ENCODE measurements around the gene NGB. TPM values are rescaled to one million over a fixed set of nuclear protein-coding genes. Genes with fewer than 3 reads are reported as not detected.

Gene NGB
- polyA plus RNA-seq, 3 donors, result not detected

GRCh38 chr14:77256694-77257093 is 14.3 kb downstream of the NGB start:
- Histone ChIP-seq H3K9ac (ENCODE audit: insufficient read depth, low read length, poor library complexity, severe bottlenecking) (no peak overlapping the region), H3K4me1 (ENCODE audit: control insufficient read depth in 1 of 2, insufficient read depth in 2 of 2, low read length in 2 of 2) (no peaks in the 10 kb centered on the region), H3K79me2 (ENCODE audit: insufficient read depth, low read length) (no peaks in the 10 kb centered on the region), H2AFZ (ENCODE audit: insufficient read depth, low read depth, low read length, poor library complexity, severe bottlenecking) (no peak overlapping the region), H3K9me3 (replicated peaks in 1 of 2; ENCODE audit: control insufficient read depth in 1 of 2, insufficient read depth in 1 of 2, low read length in 2 of 2) (no peaks in the 10 kb centered on the region), H3K27ac (ENCODE audit: low read depth in 1 of 2, low read length in 2 of 2) (no peak overlapping the region), H3K36me3 (replicated peaks in 1 of 2; ENCODE audit: control insufficient read depth in 1 of 2, insufficient read depth in 2 of 2, low read length in 2 of 2) (no peaks in the 10 kb centered on the region), H3K4me3 (replicated peaks in 1 of 3; ENCODE audit: low read depth in 2 of 3, low read length in 3 of 3) (no peak overlapping the region), H4K20me1 (ENCODE audit: insufficient read depth, low read length) (no peaks in the 10 kb centered on the region), H3K27me3 (ENCODE audit: control insufficient read depth in 2 of 2, insufficient read depth in 2 of 2, low read length in 2 of 2) (no peaks in the 10 kb centered on the region), H3K4me2 (replicated peaks; ENCODE audit: extremely low read depth, low read length, poor library complexity, severe bottlenecking) (no peak overlapping the region)
- Mint-ChIP-seq H3K27ac (no peak overlapping the region), H3K9me3 (peaks cover 0 to 2% (median 0%) of the 10 kb centered on the region in 7 donors), H3K4me1 (peaks cover 2% of the 10 kb centered on the region), H3K27me3 (ENCODE audit: low read depth in 3 of 3) (peaks cover 6 to 16% (median 9%) of the 10 kb centered on the region in 3 donors), H3K4me3 (no peak overlapping the region), H3K36me3 (no peaks in the 10 kb centered on the region)
- no CpG with 5 or more reads among the region's 8 CpGs for WGBS (ENCODE audit: insufficient coverage)
- intact Hi-C loops (cut with micrococcal nuclease), result no loop called here
- DNase-seq, result no peak
- no peak for TF ChIP-seq CTCF (IDR thresholded peaks at IDR 0.05)

- H3K4me1 ChIP-seq (ENCODE audit: control insufficient read depth in 1 of 2, insufficient read depth in 2 of 2, low read length in 2 of 2), result no peaks in the 10 kb centered on the region
- no peak overlapping the region for H3K9ac ChIP-seq (ENCODE audit: insufficient read depth, low read length, poor library complexity, severe bottlenecking)
- intact Hi-C loops (cut with micrococcal nuclease), result no loop called here
- H3K4me1 Mint-ChIP-seq, result no peaks in the 10 kb centered on the region
- peaks cover 0 to 2% (median 0%) of the 10 kb centered on the region in 7 donors for H3K9me3 Mint-ChIP-seq
- H3K4me3 Mint-ChIP-seq, result no peak overlapping the region
- H3K27ac Mint-ChIP-seq, result no peak overlapping the region
- no peak overlapping the region for H3K27ac ChIP-seq (ENCODE audit: low read depth in 1 of 2, low read length in 2 of 2)
- H3K36me3 ChIP-seq (replicated peaks in 1 of 2; ENCODE audit: control insufficient read depth in 1 of 2, insufficient read depth in 2 of 2, low read length in 2 of 2), result peaks cover 0 to 2% of the 10 kb centered on the region in 2 donors
- H3K9me3 ChIP-seq (replicated peaks in 1 of 2; ENCODE audit: control insufficient read depth in 1 of 2, insufficient read depth in 1 of 2, low read length in 2 of 2), result no peaks in the 10 kb centered on the region
- H4K20me1 ChIP-seq (ENCODE audit: insufficient read depth, low read length), result no peaks in the 10 kb centered on the region
- WGBS (ENCODE audit: insufficient coverage), result 56% methylated on average over 17 of the region's 20 CpGs
- no peak for DNase-seq
- H3K27me3 ChIP-seq (ENCODE audit: control insufficient read depth in 2 of 2, insufficient read depth in 2 of 2, low read length in 2 of 2), result no peaks in the 10 kb centered on the region
- H3K27me3 Mint-ChIP-seq (ENCODE audit: low read depth in 3 of 3), result peaks cover 5 to 11% (median 8%) of the 10 kb centered on the region in 3 donors
- H3K4me3 ChIP-seq (replicated peaks in 1 of 3; ENCODE audit: low read depth in 2 of 3, low read length in 3 of 3), result no peak overlapping the region
- no peak for TF ChIP-seq CTCF (IDR thresholded peaks at IDR 0.05)
- no peaks in the 10 kb centered on the region for H3K79me2 ChIP-seq (ENCODE audit: insufficient read depth, low read length)
- no peaks in the 10 kb centered on the region for H3K36me3 Mint-ChIP-seq
- H3K4me2 ChIP-seq (replicated peaks; ENCODE audit: extremely low read depth, low read length, poor library complexity, severe bottlenecking), result no peak overlapping the region
- H2AFZ ChIP-seq (ENCODE audit: insufficient read depth, low read depth, low read length, poor library complexity, severe bottlenecking), result no peak overlapping the region
Observed at GRCh38 chr14:77253333-77254190, 17.4 kb downstream of the NGB start.
